ENCODE results near the gene GGT7.

Gene GGT7, protein sequence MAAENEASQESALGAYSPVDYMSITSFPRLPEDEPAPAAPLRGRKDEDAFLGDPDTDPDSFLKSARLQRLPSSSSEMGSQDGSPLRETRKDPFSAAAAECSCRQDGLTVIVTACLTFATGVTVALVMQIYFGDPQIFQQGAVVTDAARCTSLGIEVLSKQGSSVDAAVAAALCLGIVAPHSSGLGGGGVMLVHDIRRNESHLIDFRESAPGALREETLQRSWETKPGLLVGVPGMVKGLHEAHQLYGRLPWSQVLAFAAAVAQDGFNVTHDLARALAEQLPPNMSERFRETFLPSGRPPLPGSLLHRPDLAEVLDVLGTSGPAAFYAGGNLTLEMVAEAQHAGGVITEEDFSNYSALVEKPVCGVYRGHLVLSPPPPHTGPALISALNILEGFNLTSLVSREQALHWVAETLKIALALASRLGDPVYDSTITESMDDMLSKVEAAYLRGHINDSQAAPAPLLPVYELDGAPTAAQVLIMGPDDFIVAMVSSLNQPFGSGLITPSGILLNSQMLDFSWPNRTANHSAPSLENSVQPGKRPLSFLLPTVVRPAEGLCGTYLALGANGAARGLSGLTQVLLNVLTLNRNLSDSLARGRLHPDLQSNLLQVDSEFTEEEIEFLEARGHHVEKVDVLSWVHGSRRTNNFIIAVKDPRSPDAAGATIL

GRCh38 chr20:34872622-34873224 is at the start of gene GGT7:
TSS of gene GGT7 (minus strand) at chr20:34872856. CDS start at chr20:34872815, 41 bp downstream.
- H3K4me3 ChIP-seq (ENCODE audit: low read length), result peak within 1 kb of the TSS; percentile 65
- no peak for DNase-seq (ENCODE audit: low read depth)
- peak; percentile 61 for TF ChIP-seq CTCF (conservative IDR thresholded peaks at IDR 0.05; ENCODE audit: low read depth, low read length)

DNA sequence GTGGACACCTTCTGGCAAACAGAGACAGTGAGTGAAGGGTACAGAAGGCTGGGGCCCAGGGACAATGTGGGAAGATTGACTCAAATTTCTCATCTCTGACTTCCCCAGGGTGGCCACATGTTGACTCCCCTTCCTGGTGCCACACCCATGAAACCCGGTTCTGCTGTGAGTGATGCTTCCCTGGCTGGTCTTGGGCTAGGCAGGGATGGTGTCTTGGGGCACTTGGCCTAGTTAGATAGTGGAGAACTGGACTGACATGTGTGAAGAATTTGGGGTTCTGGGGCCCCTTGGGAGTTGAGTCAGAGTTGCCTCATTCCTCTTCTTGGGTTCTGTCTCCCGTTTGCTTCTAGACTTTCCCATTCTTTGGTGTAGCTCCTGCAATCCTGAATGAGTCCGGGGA is 48.8 kb upstream of the GGT7 start:
- no peak for DNase-seq (ENCODE audit: low read depth)
- TF ChIP-seq CTCF (conservative IDR thresholded peaks at IDR 0.05; ENCODE audit: low read depth, low read length), result no peak
- H3K4me3 ChIP-seq (ENCODE audit: low read length), result no peak overlapping the region

GRCh38 chr20:34920055-34920454 is 47.4 kb upstream of the GGT7 start:
- DNase-seq (ENCODE audit: low read depth), result no peak
- no peak for TF ChIP-seq CTCF (conservative IDR thresholded peaks at IDR 0.05; ENCODE audit: low read depth, low read length)
- no peak overlapping the region for H3K4me3 ChIP-seq (ENCODE audit: low read length)

DNA sequence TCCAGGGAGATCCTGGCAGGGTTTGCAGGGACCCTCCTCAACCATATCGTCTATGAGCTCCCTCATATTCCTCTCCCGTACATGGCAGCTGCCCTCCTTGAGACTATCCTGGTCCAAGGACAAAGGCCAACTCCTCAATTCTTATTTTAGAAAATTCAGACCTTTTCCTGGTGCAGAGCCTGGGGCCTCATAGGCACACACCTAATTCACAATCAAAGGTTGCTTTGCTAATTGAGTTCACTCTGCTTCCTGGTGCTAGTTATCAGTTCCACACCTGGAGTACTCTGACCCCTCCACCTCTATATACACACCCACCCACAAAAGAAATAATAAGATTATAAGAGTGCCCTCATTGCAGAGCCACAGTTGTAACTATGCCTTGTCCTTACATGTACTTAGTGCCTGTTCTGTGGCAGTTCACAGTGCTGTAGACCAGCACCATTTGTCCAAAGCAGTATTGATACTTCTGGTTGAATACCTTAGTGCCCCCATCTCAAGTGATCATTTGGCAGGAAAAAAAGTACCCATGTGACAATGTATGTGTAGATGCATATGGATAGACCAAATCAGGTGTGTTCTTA is 44.2 kb upstream of the GGT7 start:
- TF ChIP-seq CTCF (conservative IDR thresholded peaks at IDR 0.05; ENCODE audit: low read depth, low read length), result no peak
- no peak for DNase-seq (ENCODE audit: low read depth)
- H3K4me3 ChIP-seq (ENCODE audit: low read length), result no peak overlapping the region

GRCh38 chr20:34915749-34916455 is 43.2 kb upstream of the GGT7 start:
- no peak overlapping the region for H3K4me3 ChIP-seq (ENCODE audit: low read length)
- no peak for TF ChIP-seq CTCF (conservative IDR thresholded peaks at IDR 0.05; ENCODE audit: low read depth, low read length)
- DNase-seq (ENCODE audit: low read depth), result no peak

DNA sequence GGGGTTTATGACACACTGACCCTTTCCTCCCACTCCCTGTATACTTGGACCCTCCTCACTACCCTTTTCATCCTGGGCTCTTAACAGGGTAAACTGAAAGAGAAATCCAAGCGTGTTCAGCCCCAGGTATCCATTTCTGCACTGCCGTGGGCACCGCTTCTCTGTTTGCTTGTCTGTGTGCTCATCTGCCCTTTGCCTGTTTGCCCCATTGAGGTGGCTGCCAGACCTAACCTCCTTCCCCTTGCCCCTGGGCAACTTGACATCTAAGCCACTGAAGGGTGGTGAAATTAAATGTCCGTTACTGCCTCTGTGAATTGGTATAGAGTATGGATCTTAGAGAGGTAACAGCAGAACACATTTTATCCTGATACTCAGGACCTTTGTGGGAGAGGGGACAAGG is 42.5 kb upstream of the GGT7 start:
- no peak for TF ChIP-seq CTCF (conservative IDR thresholded peaks at IDR 0.05; ENCODE audit: low read depth, low read length)
- no peak overlapping the region for H3K4me3 ChIP-seq (ENCODE audit: low read length)
- DNase-seq (ENCODE audit: low read depth), result no peak
